ENCODE measurements around the gene S100A10.

The S100A10 gene

DNA sequence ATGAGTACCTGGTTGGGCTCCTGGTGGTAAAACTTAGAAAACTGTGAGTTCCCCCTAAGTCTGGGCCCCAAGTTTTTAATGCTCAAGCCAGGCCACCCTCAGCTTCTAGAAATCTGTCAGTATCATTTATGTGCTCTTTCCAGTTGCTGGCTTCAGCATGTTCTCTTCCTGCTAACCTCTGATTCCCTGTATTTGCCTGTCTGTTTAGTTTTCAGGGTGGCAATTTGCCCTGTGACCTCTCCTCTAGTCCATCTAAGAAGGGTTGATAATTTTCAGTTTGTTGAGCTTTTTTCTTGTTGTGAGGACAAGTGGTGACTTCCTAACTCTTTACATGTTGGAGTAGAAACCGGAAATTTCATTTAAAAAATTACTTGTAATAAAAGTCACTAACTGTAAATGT is 16.0 kb upstream of the S100A10 start:
- no peak for DNase-seq

DNA sequence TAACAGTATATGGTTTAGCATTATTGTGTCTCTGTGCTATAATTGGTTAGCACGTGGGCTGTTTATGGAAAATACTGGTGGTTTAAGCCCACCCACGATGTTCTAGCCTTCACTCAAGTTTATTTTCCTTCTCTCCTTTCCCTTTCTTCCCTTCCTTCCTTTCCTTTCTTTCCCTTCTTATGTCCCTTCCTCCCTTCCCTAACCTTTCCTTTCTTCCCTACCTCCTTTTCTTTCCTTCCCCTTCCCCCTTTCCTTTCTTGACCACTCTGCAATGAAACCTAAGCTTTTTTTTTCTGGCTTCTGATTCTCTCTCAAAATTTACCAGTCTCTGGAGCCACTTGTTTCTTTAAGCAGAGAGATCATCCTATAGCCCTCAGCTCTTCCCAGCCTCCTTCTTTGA is 13.4 kb upstream of the S100A10 start:
- DNase-seq: no peak

- DNase-seq: no peak
Observed at GRCh38 chr1:152005360-152005912, 11.8 kb upstream of the S100A10 start.

- no peak for DNase-seq
Observed at GRCh38 chr1:152003846-152004442, 10.3 kb upstream of the S100A10 start.

DNA sequence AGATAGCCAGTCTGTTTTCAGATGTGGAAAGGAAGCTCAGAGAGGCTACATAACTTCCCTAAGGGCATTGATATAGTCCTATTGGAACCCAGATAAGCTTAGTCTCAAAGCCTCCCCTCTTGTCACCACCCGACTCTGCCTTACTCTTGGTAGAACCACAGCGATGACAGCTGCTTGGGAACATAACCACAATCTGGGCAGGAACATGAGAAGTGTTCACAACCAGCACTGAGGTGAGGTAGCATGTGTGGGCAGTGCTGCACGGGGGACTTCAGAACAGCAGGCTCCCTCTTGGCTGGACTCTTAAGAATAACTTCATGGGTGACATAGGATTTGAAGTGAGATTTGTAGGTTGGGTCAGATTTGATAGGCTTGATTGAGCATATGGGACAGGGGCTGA is 9.3 kb upstream of the S100A10 start:
- DNase-seq: no peak

DNA sequence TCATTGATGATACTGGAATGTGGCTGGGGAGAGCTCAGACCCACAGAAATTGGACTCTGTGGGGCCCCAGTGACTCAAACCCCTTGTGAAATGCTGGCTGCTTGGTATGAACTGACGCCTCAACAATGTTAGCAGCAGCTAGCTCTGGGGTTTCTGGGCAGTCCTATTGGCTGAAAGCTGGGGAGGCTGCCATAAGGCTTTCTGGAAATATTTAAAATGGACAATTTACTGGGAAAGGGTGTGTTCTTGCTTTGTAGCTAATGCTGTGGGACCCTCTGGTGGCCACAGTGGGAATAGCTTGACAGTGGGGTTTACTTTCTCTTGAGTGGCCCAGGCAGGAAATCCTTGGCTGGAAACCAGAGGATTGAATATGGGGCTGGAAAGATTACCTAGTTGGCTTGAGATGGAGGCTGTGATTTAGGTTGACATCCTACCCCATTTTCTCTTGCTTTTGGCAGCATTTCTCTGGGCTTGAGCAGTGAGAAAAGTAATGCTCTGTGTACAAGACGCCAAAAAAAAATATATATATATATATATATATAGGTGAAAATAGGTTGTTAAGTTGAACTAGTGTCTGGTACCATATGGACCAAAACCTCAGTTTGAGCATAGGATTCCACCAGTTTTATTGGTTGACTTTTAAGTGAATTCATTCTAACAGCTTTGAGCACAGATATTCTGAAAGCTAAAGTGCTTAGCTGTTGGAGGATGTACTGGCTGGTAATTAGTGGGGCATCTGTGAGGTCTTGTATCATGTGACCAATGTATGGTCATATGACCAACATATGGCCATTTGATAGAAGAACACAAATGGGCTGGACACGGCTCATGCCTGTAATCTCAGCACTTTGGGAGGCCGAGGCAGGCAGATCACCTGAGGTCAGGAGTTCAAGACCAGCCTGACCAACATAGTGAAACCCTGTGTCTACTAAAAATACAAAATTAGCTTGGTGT is 8.2 kb upstream of the S100A10 start:
- DNase-seq: peak; percentile 87

DNA sequence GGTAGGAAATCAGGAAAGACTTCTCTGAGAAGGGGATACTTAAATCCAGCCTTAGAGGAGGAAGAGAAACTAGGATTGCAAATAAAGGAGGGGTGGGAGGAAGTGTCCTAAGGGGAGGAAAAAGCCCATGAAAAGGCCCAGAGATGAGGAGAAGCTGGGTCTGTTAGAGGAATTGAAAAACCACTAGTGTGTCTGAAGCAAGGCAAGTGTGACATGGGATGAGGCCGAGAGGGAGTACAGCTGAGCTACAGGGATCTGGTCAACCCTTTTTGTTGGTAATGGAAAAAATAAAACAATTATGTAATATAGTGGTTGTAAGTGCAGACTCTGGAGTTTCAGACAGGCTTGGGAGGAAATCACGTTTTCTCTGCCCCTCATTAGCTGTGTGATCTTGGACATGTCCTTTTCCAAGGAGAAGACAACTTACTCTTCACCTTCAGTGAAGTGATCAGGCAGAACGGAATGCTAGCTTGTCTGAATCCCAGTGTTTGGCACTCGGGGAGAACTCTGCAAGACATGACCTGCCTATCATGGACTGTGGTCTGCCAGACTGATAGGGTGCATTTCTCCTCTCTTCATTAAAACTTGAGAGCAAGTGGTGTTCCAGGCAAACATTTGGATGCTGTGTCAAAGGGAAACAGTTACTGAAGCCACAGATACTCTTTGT is 7.4 kb upstream of the S100A10 start:
- no peak for DNase-seq

DNA sequence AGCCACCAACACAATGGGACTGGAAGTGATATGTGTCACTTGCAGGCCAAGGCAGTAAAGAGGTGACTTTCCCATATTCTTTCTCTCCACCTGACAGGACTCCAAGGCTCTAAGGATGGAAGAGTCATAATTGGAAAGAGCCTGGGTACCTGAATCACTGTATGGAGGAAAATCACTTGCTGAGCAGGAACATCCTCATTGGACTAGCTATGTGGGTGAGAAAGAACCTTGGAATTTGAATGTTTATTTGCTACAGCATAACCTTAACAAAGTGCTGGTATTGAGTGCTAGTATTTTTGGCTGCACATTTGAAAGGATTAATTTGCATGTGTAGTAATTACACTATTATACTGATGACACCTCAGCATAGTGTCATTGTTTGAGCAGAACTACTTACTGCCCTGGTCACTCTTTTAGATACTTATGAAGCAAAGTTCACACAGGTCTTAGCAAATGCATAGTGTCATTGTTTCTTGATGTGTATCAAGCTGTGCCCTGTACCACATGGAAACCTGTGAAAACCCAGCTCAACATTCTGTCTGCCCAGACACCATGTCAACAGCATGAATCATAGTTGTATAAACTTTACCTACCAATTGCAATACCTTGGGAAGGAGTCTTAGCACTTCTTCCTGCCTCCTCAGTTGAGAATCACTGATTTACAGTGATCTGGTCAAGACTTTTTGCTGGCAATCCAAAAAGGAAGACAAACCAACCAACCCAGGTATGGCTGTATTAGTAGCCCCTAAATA is 5.1 kb upstream of the S100A10 start:
- DNase-seq: no peak

- no peak for DNase-seq
Observed at GRCh38 chr1:151997284-151997570, 3.6 kb upstream of the S100A10 start.

DNA sequence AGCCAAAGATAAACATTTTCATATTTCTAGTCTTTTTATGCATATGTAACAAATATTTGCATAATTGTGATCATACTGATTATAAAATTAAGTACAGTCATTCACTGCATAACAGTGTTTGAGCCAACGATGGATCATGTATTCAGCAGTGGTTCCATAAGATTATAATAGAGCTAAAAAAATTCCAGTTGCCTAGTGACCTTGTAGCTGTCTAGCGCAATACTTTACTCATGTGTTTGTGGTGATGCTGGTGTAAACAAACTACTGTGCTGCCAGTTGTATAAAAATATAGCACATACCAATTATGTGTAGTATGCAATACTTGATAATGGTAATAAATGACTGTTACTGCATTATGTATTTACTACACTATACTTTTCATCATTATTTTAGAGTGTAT is 2.1 kb upstream of the S100A10 start:
- no peak for DNase-seq

GRCh38 chr1:151994956-151995355 is 1.3 kb upstream of the S100A10 start:
- DNase-seq: peak; percentile 100

GRCh38 chr1:151993084-151993733 is 450 bp downstream of the S100A10 start:
- DNase-seq: peak; percentile 47

GRCh38 chr1:151992303-151993083 is 1.2 kb downstream of the S100A10 start:
- peak; percentile 97 for DNase-seq

DNA sequence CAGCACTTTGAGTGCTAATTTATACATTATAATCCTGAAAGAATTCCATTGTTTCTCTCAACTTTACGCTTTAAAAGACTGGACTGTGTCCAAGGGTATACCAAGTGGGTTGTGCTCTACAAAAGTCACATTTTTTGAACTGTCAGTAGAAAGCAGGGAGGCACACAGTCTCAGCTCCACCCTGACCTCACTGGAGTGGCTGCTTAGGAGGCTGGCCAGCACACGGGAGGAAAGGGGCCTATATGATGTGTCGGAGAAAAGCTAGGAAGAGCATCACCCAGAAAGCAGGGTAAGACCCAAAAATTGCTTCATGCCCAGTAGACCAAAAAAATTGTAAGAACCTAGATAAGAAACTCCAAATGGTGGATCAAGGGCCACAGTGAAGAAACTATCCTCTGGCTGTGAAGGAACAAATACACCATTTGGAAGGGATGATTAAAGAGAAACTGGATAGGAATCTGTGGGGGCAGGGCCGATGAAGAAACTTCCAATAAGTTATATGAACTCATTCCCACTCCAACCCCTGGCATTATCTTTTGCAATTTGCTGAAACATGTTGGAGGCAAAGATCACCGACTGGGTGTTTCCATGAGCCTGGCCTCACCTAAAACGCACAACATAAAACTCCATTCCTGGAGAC is 1.9 kb downstream of the S100A10 start:
- DNase-seq: no peak

GRCh38 chr1:151990856-151991198 is 2.8 kb downstream of the S100A10 start:
- peak; percentile 87 for DNase-seq

DNA sequence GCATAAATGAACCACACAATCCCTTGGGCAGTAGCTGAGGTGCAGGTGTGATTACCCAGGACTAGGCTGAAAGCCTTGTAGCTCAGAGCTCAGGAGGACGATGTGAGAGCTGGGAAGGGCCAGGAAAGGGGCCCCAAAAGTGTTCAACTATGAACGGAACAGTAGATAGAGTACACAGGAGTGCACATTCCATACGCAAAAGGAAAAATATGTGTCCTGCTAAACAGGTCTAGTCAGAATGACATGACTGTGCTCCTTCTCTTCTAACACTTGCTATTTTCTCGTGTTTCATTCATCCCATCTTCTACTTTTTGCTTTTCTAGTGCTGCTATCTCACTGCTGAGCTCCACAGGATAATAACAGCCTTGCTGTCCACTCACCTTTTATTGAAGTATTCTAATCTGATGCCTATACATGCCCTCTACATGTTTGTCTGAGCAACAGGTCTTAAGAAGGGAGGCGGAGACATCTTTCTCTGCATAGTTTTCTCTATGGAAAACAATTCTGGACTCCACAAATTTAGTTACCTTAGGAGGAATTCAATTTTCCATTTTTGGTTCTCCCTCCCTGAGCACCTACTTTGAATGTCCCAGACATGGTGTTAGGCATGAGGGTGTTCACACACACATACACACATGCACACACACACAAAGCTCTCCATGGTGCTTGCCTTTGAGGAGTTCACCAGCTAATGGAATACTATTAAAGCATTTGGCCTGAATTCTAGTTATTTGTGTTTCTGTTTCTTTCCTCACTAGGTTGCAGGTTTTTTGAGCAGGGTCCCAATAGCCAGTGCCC is 3.4 kb downstream of the S100A10 start:
- no peak for DNase-seq

GRCh38 chr1:151989211-151989862 is 4.3 kb downstream of the S100A10 start:
- peak; percentile 93 for DNase-seq

DNA sequence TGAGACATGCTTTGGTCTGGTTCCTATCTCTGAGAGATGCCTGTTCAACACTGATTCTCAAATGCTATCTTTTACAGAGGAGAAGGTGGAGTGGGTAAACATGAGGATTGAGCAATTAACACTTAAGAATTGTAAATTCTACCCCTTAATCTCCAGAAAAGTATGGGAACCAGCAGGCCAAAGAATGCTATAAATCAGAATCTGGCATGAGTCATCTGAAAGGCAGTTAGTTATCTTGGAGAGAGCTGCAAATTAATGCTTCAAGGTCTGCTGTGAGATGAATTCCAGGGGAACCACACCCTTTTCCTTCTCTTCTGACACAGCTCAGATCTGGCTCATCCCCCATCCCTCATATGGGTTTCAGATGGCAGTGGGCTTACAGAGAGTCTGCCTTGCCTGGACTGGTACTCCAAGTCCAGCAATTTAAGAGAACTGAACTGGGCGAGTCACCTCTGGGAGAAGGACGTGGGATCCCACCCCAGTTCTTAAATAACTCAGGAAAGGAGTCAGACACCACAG is 5.2 kb downstream of the S100A10 start:
- peak; percentile 97 for DNase-seq

GRCh38 chr1:151986501-151987190 is 7.0 kb downstream of the S100A10 start:
- peak; percentile 46 for DNase-seq
